ENCODE results near the gene HMCES. TPM values are rescaled to one million over a fixed set of nuclear protein-coding genes. Genes with fewer than 3 reads are reported as not detected.

Gene HMCES
- total and polyA plus RNA-seq, 2 of the 13 experiments (the other 11 are each of a cell fraction or from before 2014, with no cell fraction given) = 16.1 to 37.5 TPM

GRCh38 chr3:129314386-129315222 lies 35.9 kb downstream of the HMCES start (continued):
- TF ChIP-seq HNF1A (IDR thresholded peaks at IDR 0.05; ENCODE audit: low read depth) (no peak), HNF1A (CRISPR knock-in tag; IDR thresholded peaks at IDR 0.05; ENCODE audit: borderline replicate concordance) (peak; percentile 13; the same call in 1 of the 2 replicates), RELA (CRISPR knock-in tag; IDR thresholded peaks at IDR 0.05) (no peak), ZSCAN25 (CRISPR knock-in tag; IDR thresholded peaks at IDR 0.05) (peak; percentile 51; the same call in 1 of the 2 replicates), MLLT10 (CRISPR knock-in tag; IDR thresholded peaks at IDR 0.05) (no peak), ESRRA (CRISPR knock-in tag; IDR thresholded peaks at IDR 0.05; ENCODE audit: low read depth) (peak; percentile 8; the same call in 1 of the 2 replicates), GTF3A (CRISPR knock-in tag; conservative IDR thresholded peaks at IDR 0.05) (peak; percentile 76; the same call in 1 of the 2 replicates), NFYB (CRISPR knock-in tag; IDR thresholded peaks at IDR 0.05) (peak; percentile 79), ZNF556 (CRISPR knock-in tag; IDR thresholded peaks at IDR 0.05; ENCODE audit: borderline replicate concordance) (no peak), CTCF (CRISPR knock-in tag; IDR thresholded peaks at IDR 0.05) (peak; percentile 61), CEBPB (IDR thresholded peaks at IDR 0.05; ENCODE audit: borderline replicate concordance, low read depth, low read length) (no peak), ZBTB2 (CRISPR knock-in tag; IDR thresholded peaks at IDR 0.05; ENCODE audit: low read depth) (0 out of 2 replicates have a peak, but pooled peaks have one; percentile 37), ZNF564 (CRISPR knock-in tag; IDR thresholded peaks at IDR 0.05) (no peak), CEBPZ (IDR thresholded peaks at IDR 0.05; ENCODE audit: low read length) (no peak), ZNF792 (CRISPR knock-in tag; IDR thresholded peaks at IDR 0.05) (0 out of 2 replicates have a peak, but pooled peaks have one; percentile 48), ARNT (IDR thresholded peaks at IDR 0.05) (no peak)
